ENCODE data around the gene THSD4.

THSD4 gene

GRCh38 chr15:71732636-71733035 lies 617.4 kb downstream of the THSD4 start:
- H3K27me3 ChIP-seq (ENCODE audit: control insufficient read depth in 5 of 5, insufficient read depth in 4 of 5, low read length in 5 of 5), result peaks cover 0 to 8% (median 0%) of the 10 kb centered on the region in 5 donors
- H3K27ac ChIP-seq (ENCODE audit: low read depth, low read length), result no peak overlapping the region
- H3K36me3 ChIP-seq (ENCODE audit: control insufficient read depth in 5 of 5, insufficient read depth in 5 of 5, low read length in 5 of 5), result no peaks in the 10 kb centered on the region
- no peaks in the 10 kb centered on the region for H3K9me3 ChIP-seq (ENCODE audit: control insufficient read depth in 5 of 5, low read length in 5 of 5)
- H3K9ac ChIP-seq (ENCODE audit: low read length in 5 of 5), result no peak overlapping the region
- H3K4me1 ChIP-seq (ENCODE audit: control insufficient read depth in 5 of 5, insufficient read depth in 5 of 5, low read length in 5 of 5), result peaks cover 0 to 9% (median 5%) of the 10 kb centered on the region in 5 donors
- no peak overlapping the region for H3K4me3 ChIP-seq (ENCODE audit: low read depth in 1 of 5, low read length in 5 of 5)

GRCh38 chr15:71733122-71733521 lies 617.9 kb downstream of the THSD4 start:
- H3K27me3 ChIP-seq (ENCODE audit: control insufficient read depth in 5 of 5, insufficient read depth in 4 of 5, low read length in 5 of 5), result peaks cover 0 to 8% (median 0%) of the 10 kb centered on the region in 5 donors
- no peak overlapping the region for H3K9ac ChIP-seq (ENCODE audit: low read length in 5 of 5)
- no peak overlapping the region for H3K4me3 ChIP-seq (ENCODE audit: low read depth in 1 of 5, low read length in 5 of 5)
- no peaks in the 10 kb centered on the region for H3K9me3 ChIP-seq (ENCODE audit: control insufficient read depth in 5 of 5, low read length in 5 of 5)
- H3K4me1 ChIP-seq (ENCODE audit: control insufficient read depth in 5 of 5, insufficient read depth in 5 of 5, low read length in 5 of 5), result peaks cover 0 to 9% (median 5%) of the 10 kb centered on the region in 5 donors
- no peaks in the 10 kb centered on the region for H3K36me3 ChIP-seq (ENCODE audit: control insufficient read depth in 5 of 5, insufficient read depth in 5 of 5, low read length in 5 of 5)
- no peak overlapping the region for H3K27ac ChIP-seq (ENCODE audit: low read depth, low read length)

GRCh38 chr15:71734709-71735384 lies 619.6 kb downstream of the THSD4 start:
- Histone ChIP-seq H3K27ac (ENCODE audit: low read depth, low read length) (no peak overlapping the region), H3K4me3 (ENCODE audit: low read depth in 1 of 5, low read length in 5 of 5) (no peak overlapping the region), H3K9ac (ENCODE audit: low read length in 5 of 5) (no peak overlapping the region), H3K4me1 (ENCODE audit: control insufficient read depth in 5 of 5, insufficient read depth in 5 of 5, low read length in 5 of 5) (peaks cover 0 to 9% (median 5%) of the 10 kb centered on the region in 5 donors), H3K27me3 (ENCODE audit: control insufficient read depth in 5 of 5, insufficient read depth in 4 of 5, low read length in 5 of 5) (peaks cover 0 to 8% (median 0%) of the 10 kb centered on the region in 5 donors), H3K9me3 (ENCODE audit: control insufficient read depth in 5 of 5, low read length in 5 of 5) (no peaks in the 10 kb centered on the region), H3K36me3 (ENCODE audit: control insufficient read depth in 5 of 5, insufficient read depth in 5 of 5, low read length in 5 of 5) (no peaks in the 10 kb centered on the region)

GRCh38 chr15:71735385-71735757 lies 620.1 kb downstream of the THSD4 start:
- H3K9me3 ChIP-seq (ENCODE audit: control insufficient read depth in 5 of 5, low read length in 5 of 5), result no peaks in the 10 kb centered on the region
- no peak overlapping the region for H3K4me3 ChIP-seq (ENCODE audit: low read depth in 1 of 5, low read length in 5 of 5)
- no peak overlapping the region for H3K27ac ChIP-seq (ENCODE audit: low read depth, low read length)
- H3K27me3 ChIP-seq (ENCODE audit: control insufficient read depth in 5 of 5, insufficient read depth in 4 of 5, low read length in 5 of 5), result peaks cover 0 to 8% (median 0%) of the 10 kb centered on the region in 5 donors
- no peak overlapping the region for H3K9ac ChIP-seq (ENCODE audit: low read length in 5 of 5)
- no peaks in the 10 kb centered on the region for H3K36me3 ChIP-seq (ENCODE audit: control insufficient read depth in 5 of 5, insufficient read depth in 5 of 5, low read length in 5 of 5)
- H3K4me1 ChIP-seq (ENCODE audit: control insufficient read depth in 5 of 5, insufficient read depth in 5 of 5, low read length in 5 of 5), result peaks cover 0 to 7% (median 1%) of the 10 kb centered on the region in 5 donors

- no peaks in the 10 kb centered on the region for H3K9me3 ChIP-seq (ENCODE audit: control insufficient read depth in 5 of 5, low read length in 5 of 5)
- peak overlapping the region in 1 of 5 donors; percentile 5 for H3K9ac ChIP-seq (ENCODE audit: low read length in 5 of 5)
- peaks cover 0 to 8% (median 0%) of the 10 kb centered on the region in 5 donors for H3K27me3 ChIP-seq (ENCODE audit: control insufficient read depth in 5 of 5, insufficient read depth in 4 of 5, low read length in 5 of 5)
- H3K4me3 ChIP-seq (ENCODE audit: low read depth in 1 of 5, low read length in 5 of 5), result no peak overlapping the region
- H3K36me3 ChIP-seq (ENCODE audit: control insufficient read depth in 5 of 5, insufficient read depth in 5 of 5, low read length in 5 of 5), result no peaks in the 10 kb centered on the region
- peaks cover 0 to 5% (median 0%) of the 10 kb centered on the region in 5 donors for H3K4me1 ChIP-seq (ENCODE audit: control insufficient read depth in 5 of 5, insufficient read depth in 5 of 5, low read length in 5 of 5)
- H3K27ac ChIP-seq (ENCODE audit: low read depth, low read length), result no peak overlapping the region
These were observed 621.1 kb downstream of the THSD4 start for GRCh38 chr15:71736286-71736947.

GRCh38 chr15:71737761-71738160 lies 622.5 kb downstream of the THSD4 start:
- Histone ChIP-seq H3K27me3 (ENCODE audit: control insufficient read depth in 5 of 5, insufficient read depth in 4 of 5, low read length in 5 of 5) (peaks cover 0 to 8% (median 0%) of the 10 kb centered on the region in 5 donors), H3K4me1 (ENCODE audit: control insufficient read depth in 5 of 5, insufficient read depth in 5 of 5, low read length in 5 of 5) (peaks cover 0 to 5% (median 0%) of the 10 kb centered on the region in 5 donors), H3K9ac (ENCODE audit: low read length in 5 of 5) (no peak overlapping the region), H3K36me3 (ENCODE audit: control insufficient read depth in 5 of 5, insufficient read depth in 5 of 5, low read length in 5 of 5) (no peaks in the 10 kb centered on the region), H3K4me3 (ENCODE audit: low read depth in 1 of 5, low read length in 5 of 5) (no peak overlapping the region), H3K9me3 (ENCODE audit: control insufficient read depth in 5 of 5, low read length in 5 of 5) (no peaks in the 10 kb centered on the region), H3K27ac (ENCODE audit: low read depth, low read length) (no peak overlapping the region)

GRCh38 chr15:71739355-71739754 lies 624.1 kb downstream of the THSD4 start:
- Histone ChIP-seq H3K27ac (ENCODE audit: low read depth, low read length) (no peak overlapping the region), H3K4me3 (ENCODE audit: low read depth in 1 of 5, low read length in 5 of 5) (no peak overlapping the region), H3K36me3 (ENCODE audit: control insufficient read depth in 5 of 5, insufficient read depth in 5 of 5, low read length in 5 of 5) (no peaks in the 10 kb centered on the region), H3K9me3 (ENCODE audit: control insufficient read depth in 5 of 5, low read length in 5 of 5) (no peaks in the 10 kb centered on the region), H3K4me1 (ENCODE audit: control insufficient read depth in 5 of 5, insufficient read depth in 5 of 5, low read length in 5 of 5) (peaks cover 0 to 5% (median 0%) of the 10 kb centered on the region in 5 donors), H3K9ac (ENCODE audit: low read length in 5 of 5) (no peak overlapping the region), H3K27me3 (ENCODE audit: control insufficient read depth in 5 of 5, insufficient read depth in 4 of 5, low read length in 5 of 5) (peaks cover 0 to 8% (median 0%) of the 10 kb centered on the region in 5 donors)

- no peak overlapping the region for H3K27ac ChIP-seq (ENCODE audit: low read depth, low read length)
- no peaks in the 10 kb centered on the region for H3K9me3 ChIP-seq (ENCODE audit: control insufficient read depth in 5 of 5, low read length in 5 of 5)
- no peaks in the 10 kb centered on the region for H3K4me1 ChIP-seq (ENCODE audit: control insufficient read depth in 5 of 5, insufficient read depth in 5 of 5, low read length in 5 of 5)
- no peaks in the 10 kb centered on the region for H3K36me3 ChIP-seq (ENCODE audit: control insufficient read depth in 5 of 5, insufficient read depth in 5 of 5, low read length in 5 of 5)
- H3K9ac ChIP-seq (ENCODE audit: low read length in 5 of 5), result no peak overlapping the region
- no peak overlapping the region for H3K4me3 ChIP-seq (ENCODE audit: low read depth in 1 of 5, low read length in 5 of 5)
- H3K27me3 ChIP-seq (ENCODE audit: control insufficient read depth in 5 of 5, insufficient read depth in 4 of 5, low read length in 5 of 5), result peaks cover 0 to 3% (median 0%) of the 10 kb centered on the region in 5 donors
These were observed 627.7 kb downstream of the THSD4 start for GRCh38 chr15:71742964-71743363.

- Histone ChIP-seq H3K9ac (ENCODE audit: low read length in 5 of 5) (no peak overlapping the region), H3K4me3 (ENCODE audit: low read depth in 1 of 5, low read length in 5 of 5) (no peak overlapping the region), H3K27ac (ENCODE audit: low read depth, low read length) (no peak overlapping the region), H3K9me3 (ENCODE audit: control insufficient read depth in 5 of 5, low read length in 5 of 5) (no peaks in the 10 kb centered on the region), H3K4me1 (ENCODE audit: control insufficient read depth in 5 of 5, insufficient read depth in 5 of 5, low read length in 5 of 5) (no peaks in the 10 kb centered on the region), H3K36me3 (ENCODE audit: control insufficient read depth in 5 of 5, insufficient read depth in 5 of 5, low read length in 5 of 5) (no peaks in the 10 kb centered on the region), H3K27me3 (ENCODE audit: control insufficient read depth in 5 of 5, insufficient read depth in 4 of 5, low read length in 5 of 5) (peaks cover 0 to 3% (median 0%) of the 10 kb centered on the region in 5 donors)
These were observed 628.7 kb downstream of the THSD4 start for GRCh38 chr15:71743861-71744382.

- H3K9ac ChIP-seq (ENCODE audit: low read length in 5 of 5), result no peak overlapping the region
- no peak overlapping the region for H3K27ac ChIP-seq (ENCODE audit: low read depth, low read length)
- H3K9me3 ChIP-seq (ENCODE audit: control insufficient read depth in 5 of 5, low read length in 5 of 5), result no peaks in the 10 kb centered on the region
- H3K4me1 ChIP-seq (ENCODE audit: control insufficient read depth in 5 of 5, insufficient read depth in 5 of 5, low read length in 5 of 5), result no peaks in the 10 kb centered on the region
- H3K4me3 ChIP-seq (ENCODE audit: low read depth in 1 of 5, low read length in 5 of 5), result no peak overlapping the region
- H3K27me3 ChIP-seq (ENCODE audit: control insufficient read depth in 5 of 5, insufficient read depth in 4 of 5, low read length in 5 of 5), result peaks cover 0 to 4% (median 0%) of the 10 kb centered on the region in 5 donors
- H3K36me3 ChIP-seq (ENCODE audit: control insufficient read depth in 5 of 5, insufficient read depth in 5 of 5, low read length in 5 of 5), result no peaks in the 10 kb centered on the region
These were observed 631.4 kb downstream of the THSD4 start for GRCh38 chr15:71746719-71747118.
